ENCODE results near the gene AP4M1. TPM values are rescaled to one million over a fixed set of nuclear protein-coding genes. Genes with fewer than 3 reads are reported as not detected.

The AP4M1 gene
- total and polyA plus RNA-seq, 9 of the 15 experiments (the other 6 are each of a cell fraction or from before 2014, with no cell fraction given), result 1.3 to 30.9 (median 14.1) TPM

DNA sequence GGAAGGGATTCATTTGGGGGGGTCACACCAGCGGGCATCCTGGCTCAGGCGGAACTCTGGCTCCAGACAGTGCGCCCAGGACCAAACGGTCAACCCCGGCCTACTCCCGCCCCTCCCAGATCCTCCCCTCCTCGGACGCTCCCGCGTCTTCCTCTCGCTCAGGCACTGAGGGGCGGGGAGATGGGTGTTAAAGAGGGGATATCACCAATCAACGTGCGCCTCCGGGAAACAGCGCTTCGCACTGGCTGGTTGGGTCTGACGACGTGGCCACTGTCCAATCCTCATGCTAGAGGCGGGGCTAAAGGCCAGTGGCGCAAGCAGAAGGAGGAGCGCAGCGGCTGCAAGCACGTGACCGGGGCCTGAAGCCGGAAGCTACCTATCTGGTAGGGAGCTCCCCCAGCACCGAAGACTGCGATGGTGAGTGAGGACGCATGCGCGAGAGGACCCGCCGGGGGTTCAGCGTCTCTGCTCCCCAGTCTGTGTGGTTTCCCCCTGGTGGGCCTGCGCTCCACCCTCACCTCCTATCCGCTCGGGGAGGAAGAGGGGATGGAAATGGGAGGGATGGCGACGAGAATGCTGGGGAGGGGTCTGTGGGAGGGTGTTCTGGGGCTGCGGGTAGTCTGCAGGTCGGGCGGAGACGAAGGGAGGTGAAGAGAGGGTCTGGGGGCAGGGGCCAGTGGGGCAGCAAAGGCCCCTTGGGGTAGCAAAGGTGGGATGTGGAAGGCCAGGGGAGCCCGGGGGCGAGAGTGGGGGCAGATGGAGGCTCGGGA, 47.3 kb downstream of the AP4M1 start, which contains the start of gene LAMTOR4 (continued):
- TF ChIP-seq ZNF224 (CRISPR knock-in tag; IDR thresholded peaks at IDR 0.05), result no peak
- TF ChIP-seq, protein P1, sequence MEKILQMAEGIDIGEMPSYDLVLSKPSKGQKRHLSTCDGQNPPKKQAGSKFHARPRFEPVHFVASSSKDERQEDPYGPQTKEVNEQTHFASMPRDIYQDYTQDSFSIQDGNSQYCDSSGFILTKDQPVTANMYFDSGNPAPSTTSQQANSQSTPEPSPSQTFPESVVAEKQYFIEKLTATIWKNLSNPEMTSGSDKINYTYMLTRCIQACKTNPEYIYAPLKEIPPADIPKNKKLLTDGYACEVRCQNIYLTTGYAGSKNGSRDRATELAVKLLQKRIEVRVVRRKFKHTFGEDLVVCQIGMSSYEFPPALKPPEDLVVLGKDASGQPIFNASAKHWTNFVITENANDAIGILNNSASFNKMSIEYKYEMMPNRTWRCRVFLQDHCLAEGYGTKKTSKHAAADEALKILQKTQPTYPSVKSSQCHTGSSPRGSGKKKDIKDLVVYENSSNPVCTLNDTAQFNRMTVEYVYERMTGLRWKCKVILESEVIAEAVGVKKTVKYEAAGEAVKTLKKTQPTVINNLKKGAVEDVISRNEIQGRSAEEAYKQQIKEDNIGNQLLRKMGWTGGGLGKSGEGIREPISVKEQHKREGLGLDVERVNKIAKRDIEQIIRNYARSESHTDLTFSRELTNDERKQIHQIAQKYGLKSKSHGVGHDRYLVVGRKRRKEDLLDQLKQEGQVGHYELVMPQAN (IDR thresholded peaks at IDR 0.05; ENCODE audit: borderline replicate concordance), result peak; percentile 83; the same call in 1 of the 2 replicates
- TF ChIP-seq, protein P2, sequence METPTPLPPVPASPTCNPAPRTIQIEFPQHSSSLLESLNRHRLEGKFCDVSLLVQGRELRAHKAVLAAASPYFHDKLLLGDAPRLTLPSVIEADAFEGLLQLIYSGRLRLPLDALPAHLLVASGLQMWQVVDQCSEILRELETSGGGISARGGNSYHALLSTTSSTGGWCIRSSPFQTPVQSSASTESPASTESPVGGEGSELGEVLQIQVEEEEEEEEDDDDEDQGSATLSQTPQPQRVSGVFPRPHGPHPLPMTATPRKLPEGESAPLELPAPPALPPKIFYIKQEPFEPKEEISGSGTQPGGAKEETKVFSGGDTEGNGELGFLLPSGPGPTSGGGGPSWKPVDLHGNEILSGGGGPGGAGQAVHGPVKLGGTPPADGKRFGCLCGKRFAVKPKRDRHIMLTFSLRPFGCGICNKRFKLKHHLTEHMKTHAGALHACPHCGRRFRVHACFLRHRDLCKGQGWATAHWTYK (CRISPR knock-in tag; IDR thresholded peaks at IDR 0.05), result peak; percentile 18
- peak; percentile 77 for TF ChIP-seq ELF4 (CRISPR knock-in tag; IDR thresholded peaks at IDR 0.05)
- peak in 1 of 2 experiments; percentile 64; a peak in 3 of 4 replicates for TF ChIP-seq RCOR1 (IDR thresholded peaks at IDR 0.05; ENCODE audit: borderline replicate concordance in 1 of 2, low read depth in 2 of 2, low read length in 2 of 2)
- TF ChIP-seq ZNF263 (CRISPR knock-in tag; IDR thresholded peaks at IDR 0.05; ENCODE audit: borderline replicate concordance), result 0 out of 2 replicates have a peak, but pooled peaks have one; percentile 10
- TF ChIP-seq FOXJ2 (tag; IDR thresholded peaks at IDR 0.05), result peak; percentile 53; the same call in 1 of the 2 replicates
- 0 out of 2 replicates have a peak, but pooled peaks have one; percentile 37 for TF ChIP-seq POLR2AphosphoS2 (IDR thresholded peaks at IDR 0.05; ENCODE audit: low read length)
- TF ChIP-seq ZBTB7A (IDR thresholded peaks at IDR 0.05; ENCODE audit: borderline replicate concordance, control insufficient read depth, low read depth, low read length), result peak; percentile 70; the same call in 1 of the 2 replicates
- TF ChIP-seq ASH1L (IDR thresholded peaks at IDR 0.05; ENCODE audit: borderline replicate concordance, low read depth, partially characterized antibody), result peak; percentile 97
- TF ChIP-seq, protein P3, sequence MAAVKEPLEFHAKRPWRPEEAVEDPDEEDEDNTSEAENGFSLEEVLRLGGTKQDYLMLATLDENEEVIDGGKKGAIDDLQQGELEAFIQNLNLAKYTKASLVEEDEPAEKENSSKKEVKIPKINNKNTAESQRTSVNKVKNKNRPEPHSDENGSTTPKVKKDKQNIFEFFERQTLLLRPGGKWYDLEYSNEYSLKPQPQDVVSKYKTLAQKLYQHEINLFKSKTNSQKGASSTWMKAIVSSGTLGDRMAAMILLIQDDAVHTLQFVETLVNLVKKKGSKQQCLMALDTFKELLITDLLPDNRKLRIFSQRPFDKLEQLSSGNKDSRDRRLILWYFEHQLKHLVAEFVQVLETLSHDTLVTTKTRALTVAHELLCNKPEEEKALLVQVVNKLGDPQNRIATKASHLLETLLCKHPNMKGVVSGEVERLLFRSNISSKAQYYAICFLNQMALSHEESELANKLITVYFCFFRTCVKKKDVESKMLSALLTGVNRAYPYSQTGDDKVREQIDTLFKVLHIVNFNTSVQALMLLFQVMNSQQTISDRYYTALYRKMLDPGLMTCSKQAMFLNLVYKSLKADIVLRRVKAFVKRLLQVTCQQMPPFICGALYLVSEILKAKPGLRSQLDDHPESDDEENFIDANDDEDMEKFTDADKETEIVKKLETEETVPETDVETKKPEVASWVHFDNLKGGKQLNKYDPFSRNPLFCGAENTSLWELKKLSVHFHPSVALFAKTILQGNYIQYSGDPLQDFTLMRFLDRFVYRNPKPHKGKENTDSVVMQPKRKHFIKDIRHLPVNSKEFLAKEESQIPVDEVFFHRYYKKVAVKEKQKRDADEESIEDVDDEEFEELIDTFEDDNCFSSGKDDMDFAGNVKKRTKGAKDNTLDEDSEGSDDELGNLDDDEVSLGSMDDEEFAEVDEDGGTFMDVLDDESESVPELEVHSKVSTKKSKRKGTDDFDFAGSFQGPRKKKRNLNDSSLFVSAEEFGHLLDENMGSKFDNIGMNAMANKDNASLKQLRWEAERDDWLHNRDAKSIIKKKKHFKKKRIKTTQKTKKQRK (IDR thresholded peaks at IDR 0.05; ENCODE audit: borderline replicate concordance, low read depth, low read length), result peak; percentile 83
- TF ChIP-seq, protein P4, sequence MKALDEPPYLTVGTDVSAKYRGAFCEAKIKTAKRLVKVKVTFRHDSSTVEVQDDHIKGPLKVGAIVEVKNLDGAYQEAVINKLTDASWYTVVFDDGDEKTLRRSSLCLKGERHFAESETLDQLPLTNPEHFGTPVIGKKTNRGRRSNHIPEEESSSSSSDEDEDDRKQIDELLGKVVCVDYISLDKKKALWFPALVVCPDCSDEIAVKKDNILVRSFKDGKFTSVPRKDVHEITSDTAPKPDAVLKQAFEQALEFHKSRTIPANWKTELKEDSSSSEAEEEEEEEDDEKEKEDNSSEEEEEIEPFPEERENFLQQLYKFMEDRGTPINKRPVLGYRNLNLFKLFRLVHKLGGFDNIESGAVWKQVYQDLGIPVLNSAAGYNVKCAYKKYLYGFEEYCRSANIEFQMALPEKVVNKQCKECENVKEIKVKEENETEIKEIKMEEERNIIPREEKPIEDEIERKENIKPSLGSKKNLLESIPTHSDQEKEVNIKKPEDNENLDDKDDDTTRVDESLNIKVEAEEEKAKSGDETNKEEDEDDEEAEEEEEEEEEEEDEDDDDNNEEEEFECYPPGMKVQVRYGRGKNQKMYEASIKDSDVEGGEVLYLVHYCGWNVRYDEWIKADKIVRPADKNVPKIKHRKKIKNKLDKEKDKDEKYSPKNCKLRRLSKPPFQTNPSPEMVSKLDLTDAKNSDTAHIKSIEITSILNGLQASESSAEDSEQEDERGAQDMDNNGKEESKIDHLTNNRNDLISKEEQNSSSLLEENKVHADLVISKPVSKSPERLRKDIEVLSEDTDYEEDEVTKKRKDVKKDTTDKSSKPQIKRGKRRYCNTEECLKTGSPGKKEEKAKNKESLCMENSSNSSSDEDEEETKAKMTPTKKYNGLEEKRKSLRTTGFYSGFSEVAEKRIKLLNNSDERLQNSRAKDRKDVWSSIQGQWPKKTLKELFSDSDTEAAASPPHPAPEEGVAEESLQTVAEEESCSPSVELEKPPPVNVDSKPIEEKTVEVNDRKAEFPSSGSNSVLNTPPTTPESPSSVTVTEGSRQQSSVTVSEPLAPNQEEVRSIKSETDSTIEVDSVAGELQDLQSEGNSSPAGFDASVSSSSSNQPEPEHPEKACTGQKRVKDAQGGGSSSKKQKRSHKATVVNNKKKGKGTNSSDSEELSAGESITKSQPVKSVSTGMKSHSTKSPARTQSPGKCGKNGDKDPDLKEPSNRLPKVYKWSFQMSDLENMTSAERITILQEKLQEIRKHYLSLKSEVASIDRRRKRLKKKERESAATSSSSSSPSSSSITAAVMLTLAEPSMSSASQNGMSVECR (CRISPR knock-in tag; IDR thresholded peaks at IDR 0.05), result peak; percentile 68
- no peak for TF ChIP-seq RBM15 (IDR thresholded peaks at IDR 0.05; ENCODE audit: insufficient read depth, low read length)

All from K562 (cell line).